EH (cell line): ENCODE measurements around the gene SBNO2.
A peak's percentile ranks its signal among the peaks of the same experiment; 100 is the strongest.

Source experiments
- DNase-seq: peaks from one replicate; pipeline ENCODE4 v3.0.0-alpha.2; 2015; ENCODE audit warnings: low read depth

Gene SBNO2

GRCh38 chr19:1167687-1168571 is 6.1 kb downstream of the SBNO2 start:
- DNase-seq, result no peak

- no peak for DNase-seq
These were observed 7.0 kb downstream of the SBNO2 start for GRCh38 chr19:1166872-1167573.

GRCh38 chr19:1164684-1165531 is 9.2 kb downstream of the SBNO2 start:
- no peak for DNase-seq

- DNase-seq, result no peak
These were observed 10.0 kb downstream of the SBNO2 start for GRCh38 chr19:1163934-1164683.

GRCh38 chr19:1163283-1163933 is 10.7 kb downstream of the SBNO2 start:
- no peak for DNase-seq

- no peak for DNase-seq
These were observed 11.4 kb downstream of the SBNO2 start for GRCh38 chr19:1162404-1163282.

- no peak for DNase-seq
These were observed 12.4 kb downstream of the SBNO2 start for GRCh38 chr19:1161716-1162115.

GRCh38 chr19:1159864-1160595 is 14.0 kb downstream of the SBNO2 start:
- DNase-seq, result no peak

GRCh38 chr19:1158885-1159448 is 15.1 kb downstream of the SBNO2 start:
- no peak for DNase-seq

GRCh38 chr19:1157931-1158884 is 15.9 kb downstream of the SBNO2 start:
- no peak for DNase-seq

- DNase-seq, result no peak
These were observed 17.0 kb downstream of the SBNO2 start for GRCh38 chr19:1156830-1157615.

GRCh38 chr19:1156305-1156801 is 17.7 kb downstream of the SBNO2 start:
- no peak for DNase-seq

GRCh38 chr19:1155352-1156304 is 18.4 kb downstream of the SBNO2 start:
- peak; percentile 34 for DNase-seq

- peak; percentile 92 for DNase-seq
These were observed 19.2 kb downstream of the SBNO2 start for GRCh38 chr19:1154731-1155351.
